Epithelial cell of esophagus (primary cell): Measurements from ENCODE around the gene TNK1.

Source experiments
- DNase-seq: peaks from one replicate; pipeline ENCODE4 v3.0.0; 2010; ENCODE audit warnings: low read depth
- H3K4me3 ChIP-seq: 2 replicates; pipeline ENCODE4 v1.5.1; 2011; ENCODE audit warnings: mild to moderate bottlenecking, low read length, control low read depth
- CTCF ChIP-seq: IDR thresholded peaks from 2 replicates; pipeline ENCODE4 v1.5.1; 2011; ENCODE audit warnings: low read depth, mild to moderate bottlenecking, low read length, control low read depth, inconsistent platforms; ENCODE audit not compliant: insufficient read depth; ENCODE audit errors: missing control alignments

The TNK1 gene

GRCh38 chr17:7352503-7352889 lies 28.4 kb upstream of the TNK1 start:
- peak overlapping the region; percentile 89 for H3K4me3 ChIP-seq
- TF ChIP-seq CTCF = no peak
- no peak for DNase-seq

- H3K4me3 ChIP-seq = peak overlapping the region; percentile 89
- TF ChIP-seq CTCF = no peak
Measured at GRCh38 chr17:7352910-7353635, 27.8 kb upstream of the TNK1 start.

GRCh38 chr17:7354262-7354843 lies 26.5 kb upstream of the TNK1 start:
- H3K4me3 ChIP-seq = peak overlapping the region; percentile 89
- peak; percentile 100 for DNase-seq
- TF ChIP-seq CTCF = peak; percentile 41

More at GRCh38 chr17:7352910-7353635, 27.8 kb upstream of the TNK1 start:
- no peak for DNase-seq

- DNase-seq = peak; percentile 40
- TF ChIP-seq CTCF = no peak
- peak within 1 kb of the TSS; percentile 89 for H3K4me3 ChIP-seq
Measured at GRCh38 chr17:7355053-7355452, 25.8 kb upstream of the TNK1 start, which contains the start of gene TMEM95. Gene TMEM95 (plus strand): TSS chr17:7355156. CDS start chr17:7355205, 49 bp downstream.

GRCh38 chr17:7355573-7355972 lies 25.3 kb upstream of the TNK1 start:
- no peak for TF ChIP-seq CTCF
- no peak overlapping the region for H3K4me3 ChIP-seq
- DNase-seq = no peak

- DNase-seq = peak; percentile 90
- H3K4me3 ChIP-seq = no peak overlapping the region
- TF ChIP-seq CTCF = peak; percentile 88
Measured at GRCh38 chr17:7356072-7356549, 24.8 kb upstream of the TNK1 start.
